ENCODE measurements around the gene OR2A42. TPM values are rescaled to one million over a fixed set of nuclear protein-coding genes. Genes with fewer than 3 reads are reported as not detected.
A peak's percentile ranks its signal among the peaks of the same experiment; 100 is the strongest.
"Not testable (repeated sequence)": the region's sequence is repeated elsewhere in the genome, so short reads cannot be mapped to it uniquely, and the experiment has no call there.

Gene OR2A42
- total and polyA plus RNA-seq, 2 donors (not counting 1 experiment from before 2014, with no cell fraction given), result under 0.01 to 0.02 TPM

DNA sequence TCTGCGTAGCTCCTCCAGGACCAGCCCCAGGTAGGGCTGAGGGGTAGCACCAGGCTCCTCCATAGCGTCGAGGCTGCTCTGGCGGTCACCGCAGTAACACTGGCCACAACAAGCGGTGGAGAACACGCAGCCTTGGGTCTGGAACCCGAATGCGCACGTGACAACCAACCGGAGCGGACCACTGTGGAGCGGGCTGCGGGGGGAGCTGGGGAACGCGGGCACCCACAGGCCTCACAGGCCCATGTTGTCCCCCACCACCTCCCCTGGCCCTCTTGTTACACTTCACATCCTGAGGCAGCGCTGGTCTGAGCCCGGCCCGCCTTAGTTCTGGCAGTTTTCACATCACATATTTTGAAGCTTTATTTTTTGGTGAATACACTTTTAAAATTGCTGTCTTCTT lies 29.8 kb upstream of the OR2A42 start, which contains the start of gene CTAGE8:
CTAGE8 (minus strand) TSS at position 101 of the 400 bp plus-strand sequence; CDS start at position 63, 38 bp downstream.
- not testable (repeated sequence) for H4K20me1 ChIP-seq (ENCODE audit: control insufficient read depth, extremely low read depth, insufficient read depth, low read length); H3K9me3 ChIP-seq (ENCODE audit: control insufficient read depth, insufficient read depth, low read depth, low read length); H3K27ac ChIP-seq (ENCODE audit: insufficient read depth, low read length); H2AFZ ChIP-seq (ENCODE audit: low read length); H3K4me2 ChIP-seq (ENCODE audit: extremely low read depth, insufficient read depth, low read length); H3K9ac ChIP-seq (ENCODE audit: insufficient read depth, low read length); H3K4me1 ChIP-seq (ENCODE audit: control insufficient read depth, extremely low read depth, insufficient read depth, low read length); H3K4me3 ChIP-seq (replicated peaks in 1 of 4; ENCODE audit: control extremely low read depth in 1 of 4, insufficient read depth in 1 of 4, low read depth in 3 of 4, low read length in 4 of 4); H3K36me3 ChIP-seq (ENCODE audit: control insufficient read depth, insufficient read depth, low read length); DNase-seq (ENCODE audit: low read depth in 2 of 2); H3K27me3 ChIP-seq (ENCODE audit: control insufficient read depth, insufficient read depth, low read length); H3K79me2 ChIP-seq (ENCODE audit: control insufficient read depth, insufficient read depth, low read length)

DNA sequence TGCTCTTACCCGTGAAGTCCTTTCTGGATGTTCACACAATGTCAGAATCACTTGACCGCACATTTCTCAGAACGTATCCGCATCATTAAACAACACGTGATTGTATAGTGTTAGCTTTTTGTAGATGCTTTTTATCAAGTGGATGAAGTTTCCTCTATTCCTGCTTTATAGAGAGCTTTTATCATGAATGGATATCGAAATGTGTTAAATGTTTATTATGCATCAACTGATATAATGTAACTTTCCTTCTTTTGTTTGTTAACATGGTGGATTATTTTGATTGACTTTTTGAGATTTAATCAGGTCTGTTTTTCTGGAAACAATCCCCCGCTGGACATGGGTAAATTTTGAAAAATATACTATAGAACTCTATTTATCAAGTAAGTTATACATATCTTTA lies 25.3 kb upstream of the OR2A42 start, which contains the start of gene OR2A7:
OR2A7 (minus strand) TSS at position 101 of the 400 bp plus-strand sequence. CDS start 5,164 bp downstream, outside the sequence.
- H3K4me3 ChIP-seq (replicated peaks in 1 of 4; ENCODE audit: control extremely low read depth in 1 of 4, insufficient read depth in 1 of 4, low read depth in 3 of 4, low read length in 4 of 4); H3K36me3 ChIP-seq (ENCODE audit: control insufficient read depth, insufficient read depth, low read length); H3K9ac ChIP-seq (ENCODE audit: insufficient read depth, low read length); H3K4me2 ChIP-seq (ENCODE audit: extremely low read depth, insufficient read depth, low read length); DNase-seq (ENCODE audit: low read depth in 2 of 2); H3K4me1 ChIP-seq (ENCODE audit: control insufficient read depth, extremely low read depth, insufficient read depth, low read length); H3K79me2 ChIP-seq (ENCODE audit: control insufficient read depth, insufficient read depth, low read length); H3K27me3 ChIP-seq (ENCODE audit: control insufficient read depth, insufficient read depth, low read length); H4K20me1 ChIP-seq (ENCODE audit: control insufficient read depth, extremely low read depth, insufficient read depth, low read length); H3K9me3 ChIP-seq (ENCODE audit: control insufficient read depth, insufficient read depth, low read depth, low read length); H3K27ac ChIP-seq (ENCODE audit: insufficient read depth, low read length); H2AFZ ChIP-seq (ENCODE audit: low read length): not testable (repeated sequence)

DNA sequence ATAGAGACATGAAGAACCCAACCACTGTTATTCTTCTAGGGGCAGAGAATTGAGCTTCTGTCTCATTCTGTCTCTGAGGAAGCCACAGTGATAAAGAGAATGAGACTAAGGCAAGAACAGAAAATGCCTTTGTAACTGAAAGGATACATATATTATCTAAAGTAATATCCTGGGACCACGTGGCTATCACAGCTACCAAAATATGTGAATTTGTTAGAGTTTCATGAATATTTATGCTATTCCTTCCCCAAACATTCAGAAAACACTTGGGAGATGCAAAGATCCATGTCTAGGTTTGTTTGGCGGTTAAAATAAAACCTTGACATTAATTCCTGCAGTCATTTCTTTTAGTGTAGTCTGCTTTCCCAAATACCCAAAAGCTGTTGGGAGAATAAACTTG lies 22.7 kb upstream of the OR2A42 start:
- not testable (repeated sequence) for H3K9ac ChIP-seq (ENCODE audit: insufficient read depth, low read length); H2AFZ ChIP-seq (ENCODE audit: low read length); H3K36me3 ChIP-seq (ENCODE audit: control insufficient read depth, insufficient read depth, low read length); H3K27me3 ChIP-seq (ENCODE audit: control insufficient read depth, insufficient read depth, low read length); H3K4me2 ChIP-seq (ENCODE audit: extremely low read depth, insufficient read depth, low read length); H3K27ac ChIP-seq (ENCODE audit: insufficient read depth, low read length); H3K4me1 ChIP-seq (ENCODE audit: control insufficient read depth, extremely low read depth, insufficient read depth, low read length); H4K20me1 ChIP-seq (ENCODE audit: control insufficient read depth, extremely low read depth, insufficient read depth, low read length); H3K79me2 ChIP-seq (ENCODE audit: control insufficient read depth, insufficient read depth, low read length); DNase-seq (ENCODE audit: low read depth in 2 of 2); H3K9me3 ChIP-seq (ENCODE audit: control insufficient read depth, insufficient read depth, low read depth, low read length); H3K4me3 ChIP-seq (replicated peaks in 1 of 4; ENCODE audit: control extremely low read depth in 1 of 4, insufficient read depth in 1 of 4, low read depth in 3 of 4, low read length in 4 of 4)

DNA sequence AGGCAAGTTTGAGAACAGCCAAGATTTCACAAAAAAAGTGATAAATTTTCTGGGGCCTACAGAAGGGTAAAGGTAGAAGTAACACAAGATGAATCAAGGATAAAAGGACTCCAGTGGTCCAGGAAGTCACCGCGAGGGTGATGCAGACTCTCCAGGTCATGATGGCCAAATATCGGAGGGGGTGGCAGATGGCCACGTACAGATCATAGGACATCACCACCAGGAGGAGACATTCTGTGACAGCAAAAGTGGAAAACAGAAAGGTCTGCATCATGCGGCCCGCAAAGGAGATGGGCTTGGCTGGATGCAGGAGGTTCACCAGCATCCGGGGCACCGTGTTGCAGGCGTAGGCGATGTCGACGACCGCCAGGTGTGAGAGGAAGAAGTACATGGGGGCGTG lies 19.7 kb upstream of the OR2A42 start:
- not testable (repeated sequence) for H3K4me1 ChIP-seq (ENCODE audit: control insufficient read depth, extremely low read depth, insufficient read depth, low read length); H4K20me1 ChIP-seq (ENCODE audit: control insufficient read depth, extremely low read depth, insufficient read depth, low read length); H3K36me3 ChIP-seq (ENCODE audit: control insufficient read depth, insufficient read depth, low read length); H3K79me2 ChIP-seq (ENCODE audit: control insufficient read depth, insufficient read depth, low read length); H3K27me3 ChIP-seq (ENCODE audit: control insufficient read depth, insufficient read depth, low read length); DNase-seq (ENCODE audit: low read depth in 2 of 2); H3K4me3 ChIP-seq (replicated peaks in 1 of 4; ENCODE audit: control extremely low read depth in 1 of 4, insufficient read depth in 1 of 4, low read depth in 3 of 4, low read length in 4 of 4); H3K9me3 ChIP-seq (ENCODE audit: control insufficient read depth, insufficient read depth, low read depth, low read length); H2AFZ ChIP-seq (ENCODE audit: low read length); H3K4me2 ChIP-seq (ENCODE audit: extremely low read depth, insufficient read depth, low read length); H3K27ac ChIP-seq (ENCODE audit: insufficient read depth, low read length); H3K9ac ChIP-seq (ENCODE audit: insufficient read depth, low read length)

DNA sequence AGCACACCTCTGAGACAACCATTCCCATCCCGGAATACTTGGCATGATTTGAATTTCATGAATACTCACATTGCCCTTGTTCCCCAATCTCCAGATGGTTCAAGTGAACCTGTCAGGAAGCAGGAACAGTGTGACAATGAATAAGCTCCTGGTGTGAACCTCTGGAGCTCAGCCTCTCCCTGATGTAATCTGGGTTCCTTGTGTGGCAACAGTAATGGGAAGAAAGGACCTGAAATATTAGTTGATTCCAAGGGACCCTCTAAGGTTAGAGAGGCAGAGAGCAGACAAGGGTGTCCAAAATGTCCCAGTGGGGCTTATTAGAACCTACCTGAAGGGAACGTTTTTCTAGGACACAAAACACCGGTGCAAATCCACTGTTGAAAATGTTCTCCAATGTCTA lies 16.7 kb upstream of the OR2A42 start:
- DNase-seq (ENCODE audit: low read depth in 2 of 2), result peak in 1 of 2 donors; percentile 75
- no peaks in the 10 kb centered on the region for H4K20me1 ChIP-seq (ENCODE audit: control insufficient read depth, extremely low read depth, insufficient read depth, low read length)
- H3K36me3 ChIP-seq (ENCODE audit: control insufficient read depth, insufficient read depth, low read length), result no peaks in the 10 kb centered on the region
- no peak overlapping the region for H3K27ac ChIP-seq (ENCODE audit: insufficient read depth, low read length)
- no peaks in the 10 kb centered on the region for H3K9me3 ChIP-seq (ENCODE audit: control insufficient read depth, insufficient read depth, low read depth, low read length)
- H3K79me2 ChIP-seq (ENCODE audit: control insufficient read depth, insufficient read depth, low read length), result no peaks in the 10 kb centered on the region
- H3K4me1 ChIP-seq (ENCODE audit: control insufficient read depth, extremely low read depth, insufficient read depth, low read length), result no peaks in the 10 kb centered on the region
- TF ChIP-seq, protein P1, sequence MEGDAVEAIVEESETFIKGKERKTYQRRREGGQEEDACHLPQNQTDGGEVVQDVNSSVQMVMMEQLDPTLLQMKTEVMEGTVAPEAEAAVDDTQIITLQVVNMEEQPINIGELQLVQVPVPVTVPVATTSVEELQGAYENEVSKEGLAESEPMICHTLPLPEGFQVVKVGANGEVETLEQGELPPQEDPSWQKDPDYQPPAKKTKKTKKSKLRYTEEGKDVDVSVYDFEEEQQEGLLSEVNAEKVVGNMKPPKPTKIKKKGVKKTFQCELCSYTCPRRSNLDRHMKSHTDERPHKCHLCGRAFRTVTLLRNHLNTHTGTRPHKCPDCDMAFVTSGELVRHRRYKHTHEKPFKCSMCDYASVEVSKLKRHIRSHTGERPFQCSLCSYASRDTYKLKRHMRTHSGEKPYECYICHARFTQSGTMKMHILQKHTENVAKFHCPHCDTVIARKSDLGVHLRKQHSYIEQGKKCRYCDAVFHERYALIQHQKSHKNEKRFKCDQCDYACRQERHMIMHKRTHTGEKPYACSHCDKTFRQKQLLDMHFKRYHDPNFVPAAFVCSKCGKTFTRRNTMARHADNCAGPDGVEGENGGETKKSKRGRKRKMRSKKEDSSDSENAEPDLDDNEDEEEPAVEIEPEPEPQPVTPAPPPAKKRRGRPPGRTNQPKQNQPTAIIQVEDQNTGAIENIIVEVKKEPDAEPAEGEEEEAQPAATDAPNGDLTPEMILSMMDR (conservative IDR thresholded peaks at IDR 0.05 in 1 of 2, IDR thresholded peaks at IDR 0.05 in 1 of 2; ENCODE audit: low read depth in 1 of 2, low read length in 2 of 2), result no peak
- no peak for TF ChIP-seq EZH2 (IDR thresholded peaks at IDR 0.05; ENCODE audit: low read length, missing control alignments)
- H3K9ac ChIP-seq (ENCODE audit: insufficient read depth, low read length), result no peak overlapping the region
- no peak overlapping the region for H3K4me2 ChIP-seq (ENCODE audit: extremely low read depth, insufficient read depth, low read length)
- H3K27me3 ChIP-seq (ENCODE audit: control insufficient read depth, insufficient read depth, low read length), result no peaks in the 10 kb centered on the region
- no peak overlapping the region for H3K4me3 ChIP-seq (replicated peaks in 1 of 4; ENCODE audit: control extremely low read depth in 1 of 4, insufficient read depth in 1 of 4, low read depth in 3 of 4, low read length in 4 of 4)
- no peak overlapping the region for H2AFZ ChIP-seq (ENCODE audit: low read length)
